Stimulated activated CD8-positive, alpha-beta memory T cell treated with anti-CD3 and anti-CD28 coated beads, Interleukin-15, amount 100 ng/mL, for 4 hours (primary cell): ENCODE results near the gene ITM2C.

Experiments used
- DNase-seq, 2 donors: peaks; one replicate each; pipeline ENCODE4 v3.0.0-alpha.2; 2020; ENCODE audit warnings: low read depth in 2 of 2

The ITM2C gene

DNA sequence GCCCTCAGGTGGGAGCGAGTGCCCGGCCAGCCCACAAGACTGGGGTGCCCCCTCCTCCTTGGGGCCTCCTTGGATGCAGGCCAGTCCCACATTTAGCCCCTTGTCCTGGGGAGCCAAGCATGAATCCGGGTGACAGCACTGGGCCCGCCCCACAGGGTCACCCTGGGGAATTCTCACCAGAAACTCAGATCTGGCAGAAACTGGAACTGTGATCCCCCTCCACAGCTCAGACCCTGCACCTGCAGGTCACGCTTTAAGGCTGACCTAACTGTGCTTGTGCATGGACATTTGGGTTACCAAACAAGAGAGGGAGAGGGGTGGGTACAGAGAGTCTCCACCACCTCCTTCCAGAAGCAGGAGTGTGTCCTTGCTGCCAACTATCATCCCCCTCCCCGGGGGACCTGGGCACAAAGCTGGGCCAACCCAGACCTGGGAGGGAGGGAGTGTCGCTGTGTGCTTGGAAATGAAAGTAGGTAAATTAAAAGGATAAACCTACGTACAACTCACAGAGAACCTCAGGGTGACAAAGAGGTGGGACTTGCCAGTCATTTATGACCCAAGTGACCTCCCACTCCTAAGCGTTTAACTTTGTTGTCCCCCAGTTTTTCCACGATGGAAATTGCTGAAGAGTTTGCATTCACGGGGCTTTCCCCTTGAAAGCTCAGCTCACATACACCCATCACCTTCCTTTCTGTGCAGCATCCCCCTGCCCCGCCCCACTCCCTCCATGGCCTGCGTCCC, 9.1 kb downstream of the ITM2C start:
- no peak for DNase-seq

DNA sequence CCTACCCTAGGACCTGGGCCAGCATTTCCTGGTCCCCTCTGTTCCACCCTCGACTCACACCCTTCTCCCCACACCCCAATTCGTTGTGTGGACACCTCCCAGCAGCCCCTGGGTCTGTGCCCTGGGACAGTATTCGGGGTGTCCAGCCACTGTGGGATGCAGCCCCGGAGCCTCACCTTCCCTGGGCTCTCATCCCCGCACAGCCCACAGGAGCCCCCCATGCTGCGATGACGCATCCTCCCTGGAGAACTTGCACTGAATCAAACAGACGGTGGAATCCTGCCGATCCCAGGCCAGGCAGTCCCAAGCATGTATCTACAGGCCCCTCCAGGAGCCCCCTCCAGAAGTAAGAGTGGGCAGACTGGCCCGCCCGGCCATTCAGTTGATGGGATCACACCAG, 9.7 kb downstream of the ITM2C start:
- no peak for DNase-seq

DNA sequence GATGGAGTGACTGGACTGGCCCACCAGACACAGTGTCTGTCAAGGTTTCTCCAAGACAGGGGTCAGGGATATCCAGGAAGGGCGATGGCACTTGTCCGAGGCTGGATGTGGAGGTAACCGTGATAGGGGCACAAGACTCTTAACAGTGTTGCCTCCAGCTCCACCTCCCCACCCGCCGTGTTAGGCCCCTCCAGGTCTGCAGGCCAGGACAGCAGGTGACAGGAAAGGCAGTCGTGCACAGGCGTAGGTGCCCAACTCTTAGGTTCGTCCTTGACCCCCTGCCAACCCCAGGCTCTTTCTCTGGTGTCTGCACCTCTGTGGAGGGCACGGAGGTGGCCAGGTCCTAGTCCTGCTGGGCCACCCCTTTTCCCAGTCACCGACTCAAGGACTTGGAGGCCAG, 10.1 kb downstream of the ITM2C start:
- DNase-seq = no peak

DNA sequence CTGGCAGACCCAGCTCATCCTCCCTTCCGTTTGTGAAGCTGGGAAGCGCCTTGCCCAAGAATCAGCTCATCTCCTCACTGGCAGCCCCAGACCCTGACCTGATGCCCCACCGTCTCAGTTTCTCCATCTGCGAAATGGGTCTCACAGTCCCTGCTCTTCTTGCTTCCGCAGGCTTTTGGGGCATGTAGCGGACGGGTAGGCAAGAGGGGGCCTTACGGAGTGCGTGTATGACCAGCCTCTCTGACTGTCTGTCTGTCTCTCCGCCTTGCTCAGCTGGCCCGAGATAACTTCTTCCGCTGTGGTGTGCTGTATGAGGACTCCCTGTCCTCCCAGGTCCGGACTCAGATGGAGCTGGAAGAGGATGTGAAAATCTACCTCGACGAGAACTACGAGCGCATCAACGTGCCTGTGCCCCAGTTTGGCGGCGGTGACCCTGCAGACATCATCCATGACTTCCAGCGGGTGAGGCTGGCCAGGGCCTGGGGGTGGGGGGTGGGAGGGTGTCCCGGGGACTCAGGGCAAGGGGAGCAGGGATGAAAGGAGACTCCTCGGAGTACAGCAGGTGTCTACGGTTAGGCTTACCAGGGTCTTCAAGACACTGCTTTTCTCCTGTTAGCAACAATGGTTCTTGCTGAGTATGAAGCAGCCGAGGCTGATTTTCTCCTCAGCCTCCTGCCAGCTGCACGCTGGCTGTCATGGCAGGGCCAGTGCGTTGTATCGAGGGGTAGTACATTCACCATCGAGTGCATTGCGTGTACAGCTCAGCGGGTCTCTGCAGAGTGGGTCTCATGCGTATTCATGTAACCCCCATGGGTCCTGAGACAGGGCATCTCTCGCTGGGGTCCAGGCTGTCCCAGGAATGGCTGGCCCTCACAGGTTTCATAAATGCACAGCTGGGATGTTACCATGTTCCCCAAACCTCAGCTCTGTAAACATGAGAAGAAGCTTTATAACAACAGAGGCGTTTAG, 10.9 kb downstream of the ITM2C start:
- DNase-seq = no peak

DNA sequence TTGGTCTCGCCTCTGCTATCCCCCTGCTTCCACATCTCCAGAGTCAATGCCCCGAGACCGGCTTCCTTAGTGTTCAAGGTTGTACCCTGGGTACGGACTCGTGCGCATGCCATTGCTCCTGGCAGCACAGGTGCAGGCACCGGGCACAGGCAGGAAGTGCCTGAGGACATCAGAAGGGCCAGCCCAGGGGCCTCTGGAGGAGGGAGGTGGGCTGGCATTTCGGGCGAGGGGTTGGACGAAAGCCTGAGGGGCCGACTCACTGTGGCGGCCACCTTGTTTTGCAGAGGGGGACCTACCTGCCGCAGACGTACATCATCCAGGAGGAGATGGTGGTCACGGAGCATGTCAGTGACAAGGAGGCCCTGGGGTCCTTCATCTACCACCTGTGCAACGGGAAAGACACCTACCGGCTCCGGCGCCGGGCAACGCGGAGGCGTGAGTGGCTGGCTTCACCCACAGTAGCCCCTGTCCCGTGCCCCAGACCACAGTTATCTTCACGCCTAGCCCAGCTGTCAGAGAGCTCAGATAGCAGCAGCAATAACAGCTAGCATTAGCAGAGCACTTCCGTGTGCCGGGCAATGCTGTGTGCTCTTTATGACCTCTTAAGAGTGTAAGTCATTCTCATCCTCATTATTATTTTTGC, 12.5 kb downstream of the ITM2C start:
- no peak for DNase-seq

DNA sequence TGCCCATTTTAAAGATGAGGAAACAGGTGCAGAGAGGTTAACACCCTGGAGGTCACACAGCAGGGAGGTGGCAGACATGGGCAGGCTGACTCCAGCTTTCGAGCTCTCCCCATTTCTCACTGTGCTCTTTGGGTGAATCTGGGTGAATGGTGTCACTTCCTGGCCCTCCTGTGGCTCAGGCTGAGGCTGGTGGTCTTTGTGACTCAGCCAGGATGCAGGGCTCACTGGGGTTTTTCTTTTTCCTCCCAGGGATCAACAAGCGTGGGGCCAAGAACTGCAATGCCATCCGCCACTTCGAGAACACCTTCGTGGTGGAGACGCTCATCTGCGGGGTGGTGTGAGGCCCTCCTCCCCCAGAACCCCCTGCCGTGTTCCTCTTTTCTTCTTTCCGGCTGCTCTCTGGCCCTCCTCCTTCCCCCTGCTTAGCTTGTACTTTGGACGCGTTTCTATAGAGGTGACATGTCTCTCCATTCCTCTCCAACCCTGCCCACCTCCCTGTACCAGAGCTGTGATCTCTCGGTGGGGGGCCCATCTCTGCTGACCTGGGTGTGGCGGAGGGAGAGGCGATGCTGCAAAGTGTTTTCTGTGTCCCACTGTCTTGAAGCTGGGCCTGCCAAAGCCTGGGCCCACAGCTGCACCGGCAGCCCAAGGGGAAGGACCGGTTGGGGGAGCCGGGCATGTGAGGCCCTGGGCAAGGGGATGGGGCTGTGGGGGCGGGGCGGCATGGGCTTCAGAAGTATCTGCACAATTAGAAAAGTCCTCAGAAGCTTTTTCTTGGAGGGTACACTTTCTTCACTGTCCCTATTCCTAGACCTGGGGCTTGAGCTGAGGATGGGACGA, 13.2 kb downstream of the ITM2C start:
- DNase-seq = peak; percentile 56 to 59

DNA sequence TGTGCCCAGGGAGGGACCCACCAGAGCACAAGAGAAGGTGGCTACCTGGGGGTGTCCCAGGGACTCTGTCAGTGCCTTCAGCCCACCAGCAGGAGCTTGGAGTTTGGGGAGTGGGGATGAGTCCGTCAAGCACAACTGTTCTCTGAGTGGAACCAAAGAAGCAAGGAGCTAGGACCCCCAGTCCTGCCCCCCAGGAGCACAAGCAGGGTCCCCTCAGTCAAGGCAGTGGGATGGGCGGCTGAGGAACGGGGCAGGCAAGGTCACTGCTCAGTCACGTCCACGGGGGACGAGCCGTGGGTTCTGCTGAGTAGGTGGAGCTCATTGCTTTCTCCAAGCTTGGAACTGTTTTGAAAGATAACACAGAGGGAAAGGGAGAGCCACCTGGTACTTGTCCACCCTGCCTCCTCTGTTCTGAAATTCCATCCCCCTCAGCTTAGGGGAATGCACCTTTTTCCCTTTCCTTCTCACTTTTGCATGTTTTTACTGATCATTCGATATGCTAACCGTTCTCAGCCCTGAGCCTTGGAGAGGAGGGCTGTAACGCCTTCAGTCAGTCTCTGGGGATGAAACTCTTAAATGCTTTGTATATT, 14.0 kb downstream of the ITM2C start:
- DNase-seq = no peak

DNA sequence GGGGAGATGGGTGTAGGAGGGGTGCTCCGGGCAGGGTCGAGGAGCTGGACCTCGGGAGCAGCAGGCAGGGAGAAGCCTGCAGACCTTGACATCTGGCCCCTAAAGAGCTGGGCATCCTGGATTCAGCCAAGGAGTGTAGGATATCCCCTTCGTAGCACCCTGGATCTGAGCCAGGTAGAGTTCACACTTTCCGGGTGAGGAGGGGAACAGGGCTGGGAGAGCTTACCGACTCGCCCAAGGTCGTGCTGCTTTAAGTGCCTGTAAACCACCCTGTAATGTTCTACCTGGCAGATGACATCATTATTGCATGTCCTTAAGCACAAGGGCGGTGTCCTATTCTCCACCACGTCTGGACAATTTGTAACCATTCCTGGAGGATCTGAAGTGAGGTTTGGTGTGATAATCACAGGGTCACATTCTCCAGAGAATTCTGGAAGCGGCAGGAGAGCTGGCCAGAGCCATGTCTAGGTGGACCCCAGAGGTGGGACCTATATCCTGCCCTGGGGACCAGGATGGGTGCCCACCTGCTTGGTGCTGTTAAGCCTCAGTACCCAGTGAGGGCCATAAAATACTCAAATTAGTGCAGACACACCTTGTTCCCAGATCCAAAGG, 14.6 kb downstream of the ITM2C start:
- no peak for DNase-seq

DNA sequence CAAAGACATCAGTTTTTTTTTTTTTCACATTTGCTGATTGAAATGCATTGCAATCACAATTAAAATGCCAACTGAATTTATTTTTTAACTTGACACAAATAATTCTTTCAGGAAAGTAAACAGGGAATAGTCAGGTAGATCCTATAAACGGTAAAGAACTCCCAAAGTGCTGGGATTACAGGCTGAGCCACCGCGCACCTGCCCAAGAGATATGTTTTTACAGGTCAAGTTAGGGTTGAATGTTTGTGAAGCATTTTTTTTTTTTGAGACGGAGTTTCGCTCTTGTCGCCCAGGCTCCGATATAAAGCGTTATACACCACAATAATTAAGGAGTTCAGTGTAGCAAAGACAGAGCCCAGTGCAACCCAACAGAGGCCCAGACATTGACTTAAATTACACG, 15.1 kb downstream of the ITM2C start:
- DNase-seq = no peak

DNA sequence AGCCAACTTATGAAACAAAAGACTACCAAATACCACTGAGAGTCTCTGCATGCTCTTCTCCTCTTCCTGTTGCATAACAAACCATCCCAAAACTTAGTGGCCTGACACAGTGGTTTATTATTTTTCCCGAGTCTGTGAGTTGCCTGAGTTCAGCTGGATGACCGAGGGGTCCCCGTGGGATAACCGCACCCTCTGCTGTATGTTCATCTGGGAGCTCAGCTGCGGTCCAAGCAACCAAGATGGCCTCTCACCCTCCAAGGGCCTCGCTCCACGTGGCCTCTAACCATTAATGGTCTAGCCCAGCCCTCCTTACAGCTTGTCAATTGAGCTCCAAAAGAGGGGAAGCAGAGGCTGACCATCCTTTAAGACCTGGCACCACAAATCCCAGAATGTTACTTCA, 17.1 kb downstream of the ITM2C start:
- no peak for DNase-seq

DNA sequence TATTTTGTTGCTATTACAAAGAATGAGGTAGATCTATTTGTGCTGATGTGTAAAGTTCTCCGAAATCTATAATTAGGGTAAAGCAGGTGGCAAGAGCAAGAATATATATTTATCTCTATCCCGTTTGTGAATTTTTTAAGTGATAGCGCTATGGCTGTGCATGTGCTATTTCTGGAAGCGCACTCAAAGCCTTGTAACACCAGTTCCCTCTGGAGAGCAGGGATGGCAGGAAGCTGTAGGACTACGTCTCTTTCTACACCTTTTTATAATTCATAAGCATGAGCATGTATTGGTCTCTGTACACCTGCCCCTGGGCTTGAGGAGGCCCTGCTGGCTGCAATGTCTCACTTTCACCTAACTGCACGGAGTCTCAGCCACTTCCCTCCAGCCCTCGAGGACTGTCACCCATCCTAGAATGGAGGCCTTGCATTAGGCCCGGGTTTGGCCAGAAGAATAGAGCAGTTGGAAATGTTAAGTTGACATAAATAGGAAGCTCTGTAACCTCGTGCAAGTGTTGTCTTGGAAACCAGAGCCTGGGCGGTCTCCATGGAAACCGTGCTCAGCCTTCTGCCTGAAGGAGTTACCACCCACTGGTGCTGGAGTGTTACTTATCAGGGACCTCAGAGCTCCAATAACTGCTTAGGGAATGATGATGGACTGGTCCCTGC, 20.9 kb downstream of the ITM2C start:
- no peak for DNase-seq

DNA sequence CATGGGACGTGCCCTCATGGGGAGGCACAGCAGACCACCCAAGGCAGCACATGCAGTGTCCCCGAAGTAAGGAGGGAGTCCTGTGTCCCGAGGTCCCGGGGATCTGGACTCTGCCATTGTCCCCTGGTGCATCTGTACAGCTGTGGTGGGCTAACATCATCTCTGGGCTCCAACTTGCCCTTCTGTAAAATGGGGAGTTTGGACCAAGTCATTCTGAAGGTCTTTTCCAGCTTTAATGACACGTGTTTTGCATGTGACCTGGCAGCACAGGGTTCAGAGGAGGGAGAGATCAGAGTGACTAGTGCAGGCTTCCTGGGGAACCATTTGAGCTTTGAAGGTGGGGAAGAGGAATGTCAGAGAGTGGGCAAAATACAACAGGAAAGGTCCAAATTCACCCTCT, 21.5 kb downstream of the ITM2C start:
- no peak for DNase-seq

DNA sequence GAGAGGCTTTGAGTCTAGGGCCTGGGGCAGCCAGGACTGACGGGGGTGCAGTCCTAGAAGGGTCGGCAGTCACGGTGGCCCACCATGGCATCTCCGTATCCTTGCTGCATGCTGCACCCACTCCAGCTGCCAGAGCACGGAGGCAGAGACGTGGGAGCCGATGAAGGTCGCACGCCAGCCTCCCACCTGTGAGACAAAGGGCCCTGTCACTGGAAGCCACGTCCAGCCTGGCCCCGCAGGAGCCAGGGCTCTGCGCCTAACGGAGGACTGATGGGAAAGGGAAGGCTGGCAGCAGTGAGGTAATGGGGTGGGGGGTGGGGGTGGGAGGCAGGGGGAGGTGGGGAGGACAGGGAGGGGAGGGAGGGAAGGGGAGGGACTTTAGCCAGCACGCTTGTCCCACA, 21.9 kb downstream of the ITM2C start:
- DNase-seq = no peak

DNA sequence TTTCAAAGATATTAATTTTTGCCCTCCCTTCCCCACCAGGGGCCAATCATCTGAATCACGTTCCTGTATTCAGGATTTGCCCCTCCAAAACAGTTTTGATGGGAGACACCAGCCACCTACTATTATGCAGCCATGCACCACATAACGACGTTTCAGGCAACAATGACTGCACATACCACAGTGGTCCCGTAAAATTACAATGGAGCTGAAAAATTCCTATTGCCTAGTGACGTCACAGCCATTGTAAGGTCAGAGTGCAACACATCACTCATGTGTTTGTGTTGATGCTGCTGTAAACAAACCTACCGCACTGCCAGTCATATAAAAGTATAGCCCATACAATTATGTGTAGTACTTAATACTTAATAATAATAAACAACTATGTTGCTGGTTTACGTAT, 22.6 kb downstream of the ITM2C start:
- DNase-seq = no peak

DNA sequence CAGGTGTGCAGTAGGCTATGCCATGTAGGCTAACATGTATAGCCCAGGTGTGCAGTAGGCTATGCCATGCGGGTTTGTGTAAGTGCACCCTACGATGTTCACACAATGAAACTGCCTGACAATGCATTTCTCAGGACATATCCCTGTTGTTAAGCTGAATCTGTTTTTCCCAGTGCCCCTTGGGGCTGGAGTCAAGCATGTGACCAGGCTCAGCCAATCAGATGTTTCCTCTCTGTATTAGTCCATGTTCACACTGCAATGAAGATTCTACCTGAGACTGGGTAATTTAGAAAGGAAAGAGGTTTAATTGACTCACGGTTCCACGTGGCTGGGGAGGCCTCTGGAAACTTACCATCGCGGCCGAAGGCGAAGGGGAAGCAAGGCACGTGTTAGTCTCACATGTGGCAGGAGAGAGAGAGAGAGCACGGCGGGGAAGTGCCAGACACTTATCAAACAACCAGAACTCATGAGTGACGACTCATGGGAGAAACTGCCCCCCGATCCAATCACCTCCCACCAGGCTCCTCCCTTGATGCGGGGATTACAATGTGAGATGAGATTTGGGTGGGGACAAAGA, 24.2 kb downstream of the ITM2C start:
- DNase-seq = no peak

DNA sequence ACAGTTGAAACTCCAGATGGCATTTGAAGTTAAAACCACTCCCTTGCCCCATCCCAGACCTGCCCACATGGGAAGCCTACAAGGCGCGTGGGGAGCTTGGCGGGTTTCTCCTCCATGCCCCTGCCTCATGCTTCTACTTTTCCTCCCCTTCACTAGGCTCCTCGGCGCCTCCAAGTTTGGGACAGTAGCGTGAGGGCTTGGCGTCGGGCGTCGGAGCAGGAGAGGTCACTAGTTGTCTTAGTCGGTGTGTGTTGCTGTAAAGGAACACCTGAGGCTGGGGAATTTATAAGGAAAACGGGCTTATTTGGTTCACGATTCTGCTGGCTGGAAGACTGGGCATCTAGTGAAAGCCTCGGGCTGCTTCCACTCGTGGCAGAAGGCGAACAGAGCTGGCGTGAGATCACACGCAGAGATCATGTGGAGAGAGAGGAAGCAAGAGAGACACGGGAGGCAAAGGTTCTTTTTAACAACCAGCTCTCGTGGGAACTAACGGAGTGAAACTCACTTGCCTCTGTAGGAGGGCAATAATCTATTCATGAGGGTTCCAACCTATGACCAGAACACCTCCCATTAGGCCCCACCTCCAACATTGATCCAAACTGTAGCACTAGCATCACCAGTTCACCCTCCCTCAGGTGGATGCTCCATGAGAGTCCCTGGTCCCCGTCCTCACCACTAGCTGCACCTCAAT, 25.3 kb downstream of the ITM2C start:
- no peak for DNase-seq

DNA sequence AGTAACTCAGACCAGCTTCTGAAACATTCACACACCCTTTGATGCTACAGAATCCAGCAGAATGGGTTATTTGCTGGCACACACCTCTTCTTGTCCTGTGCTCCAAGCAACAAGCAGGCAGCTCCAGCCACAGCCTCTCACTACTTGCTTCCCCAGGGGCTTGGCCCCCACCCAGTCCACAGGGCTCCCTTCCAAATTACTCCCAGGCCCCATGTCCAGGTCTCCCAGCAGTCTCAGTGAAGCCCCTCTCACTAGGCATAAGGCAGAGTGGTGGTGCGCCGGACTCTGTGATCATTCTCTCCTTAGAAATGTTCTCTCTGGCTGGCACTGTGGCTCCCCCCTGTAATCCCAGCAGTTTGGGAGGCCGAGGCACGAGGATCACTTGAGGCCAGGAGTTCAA, 25.9 kb downstream of the ITM2C start:
- no peak for DNase-seq

DNA sequence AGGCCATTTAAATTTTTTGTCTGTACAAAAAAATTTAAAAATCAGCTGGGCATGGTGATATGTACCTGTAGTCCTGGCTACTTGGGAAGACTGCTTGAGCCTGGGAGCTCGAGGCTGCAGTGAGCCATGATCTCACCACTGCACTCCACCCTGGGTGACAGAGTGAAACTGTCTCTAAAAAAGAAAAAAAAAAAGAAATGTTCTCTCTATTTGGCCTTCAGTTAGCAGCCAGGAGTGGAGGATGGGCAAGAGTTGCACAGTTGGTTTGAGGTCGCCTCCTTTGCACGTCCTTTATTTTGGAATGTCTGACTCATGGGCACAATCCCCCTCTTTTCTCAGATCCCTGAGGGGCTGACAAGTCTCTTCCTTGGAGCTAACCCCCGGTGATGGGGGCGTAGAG, 26.3 kb downstream of the ITM2C start:
- DNase-seq = no peak

DNA sequence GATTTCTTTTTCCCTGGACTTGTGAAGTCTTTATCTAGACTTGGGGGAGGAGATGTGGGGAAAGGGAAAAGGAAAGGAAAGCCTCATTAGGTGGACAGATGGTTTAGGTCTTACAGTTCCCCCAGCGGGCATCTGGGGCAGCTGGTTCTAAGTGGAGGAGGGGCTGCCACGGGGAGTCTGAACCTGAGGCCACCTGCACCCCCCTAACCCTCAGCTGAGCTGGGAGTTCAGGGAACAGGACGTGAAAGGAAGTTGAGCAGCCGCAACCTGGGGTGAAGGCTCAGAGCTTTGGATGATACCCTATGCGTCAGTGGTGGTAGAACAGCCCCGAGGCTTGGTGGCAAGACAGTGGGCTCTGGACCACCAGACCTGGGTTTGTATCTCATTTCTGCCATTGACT, 26.8 kb downstream of the ITM2C start:
- no peak for DNase-seq
